ENCODE data around the gene RNF217. TPM values are rescaled to one million over a fixed set of nuclear protein-coding genes. Genes with fewer than 3 reads are reported as not detected.

Gene RNF217
- total and polyA plus RNA-seq, 2 of the 8 experiments (the other 6 are each of a cell fraction or from before 2014, with no cell fraction given) = 2.0 to 8.9 TPM

DNA sequence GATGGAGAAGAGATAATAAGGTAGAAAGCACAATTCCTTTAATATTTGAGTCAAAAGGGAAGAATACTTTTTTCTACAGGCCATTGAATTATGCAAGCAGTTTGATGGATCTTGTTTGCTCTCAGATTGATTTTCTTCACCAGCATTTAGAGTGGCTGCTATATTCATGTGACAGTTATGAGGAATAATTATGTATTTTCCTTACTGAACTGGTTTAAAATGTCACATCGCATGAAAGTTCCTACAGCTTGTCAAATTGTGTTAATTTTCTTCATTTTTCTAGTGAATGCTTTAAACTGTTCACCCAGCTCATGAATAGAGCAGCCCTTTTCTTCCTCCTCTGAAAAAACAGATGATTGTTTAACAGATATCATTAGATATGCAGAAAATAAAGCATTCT is 153.9 kb downstream of the RNF217 start:
- H3K4me3 ChIP-seq (ENCODE audit: extremely low read depth in 1 of 4, insufficient read depth in 2 of 4, low read depth in 3 of 4, low read length in 4 of 4) = no peak overlapping the region
- H3K36me3 ChIP-seq (ENCODE audit: control insufficient read depth in 2 of 4, insufficient read depth in 4 of 4, low read length in 3 of 4) = no peaks in the 10 kb centered on the region
- no peaks in the 10 kb centered on the region for H3K27me3 ChIP-seq (replicated peaks in 1 of 4; ENCODE audit: control insufficient read depth in 3 of 4, extremely low read depth in 1 of 4, insufficient read depth in 3 of 4, low read length in 3 of 4)
- DNase-seq (ENCODE audit: low read depth in 1 of 2, low spot score in 2 of 2) (no peak), FAIRE-seq (no peak)
- H2BK5ac ChIP-seq (ENCODE audit: low read depth, low read length) = no peak overlapping the region
- no peaks in the 10 kb centered on the region for H3K79me1 ChIP-seq (ENCODE audit: low read depth, low read length)
- H4K91ac ChIP-seq (replicated peaks; ENCODE audit: insufficient read length, low read length) = no peak overlapping the region
- H3K56ac ChIP-seq (replicated peaks; ENCODE audit: insufficient read length, low read depth, low read length) = peak overlapping the region; percentile 52
- no peaks in the 10 kb centered on the region for H4K20me1 ChIP-seq (replicated peaks in 1 of 2; ENCODE audit: control insufficient read depth in 1 of 2, insufficient read depth in 2 of 2, low read length in 2 of 2)
- ChIA-PET CTCF (ENCODE audit: partially characterized antibody) (interaction anchor here (0.8 to 1.2 kb wide), 5 partner anchors 12 to 246 kb away, joined by 3 to 5 read pairs (median 3); no protein-coding TSS in a partner anchor), POLR2A (ENCODE audit: partially characterized antibody) (no interaction called here)
- H3K14ac ChIP-seq (ENCODE audit: insufficient read length) = no peak overlapping the region
- H3K23ac ChIP-seq (ENCODE audit: insufficient read length) = no peak overlapping the region
- no peak overlapping the region for H2BK120ac ChIP-seq (replicated peaks; ENCODE audit: low read depth, low read length)
- no peak overlapping the region for H2AFZ ChIP-seq (ENCODE audit: low read length)
- peaks cover 0 to 5% of the 10 kb centered on the region in 2 experiments; a peak in 1 of 4 replicates for H3K9me3 ChIP-seq (ENCODE audit: insufficient read depth in 2 of 2, low read depth in 1 of 2, low read length in 1 of 2)
- H2BK15ac ChIP-seq (ENCODE audit: low read length) = no peak overlapping the region
- H3K4ac ChIP-seq (replicated peaks; ENCODE audit: insufficient read length, low read depth, low read length) = no peak overlapping the region
- peaks cover 0 to 3% (median 0%) of the 10 kb centered on the region in 4 experiments; a peak in 1 of 7 replicates for H3K4me1 ChIP-seq (replicated peaks in 1 of 4; ENCODE audit: control insufficient read depth in 3 of 4, insufficient read depth in 4 of 4, low read length in 3 of 4)
- no peak overlapping the region for H2BK12ac ChIP-seq (ENCODE audit: low read depth, low read length)
- no peaks in the 10 kb centered on the region for H3K23me2 ChIP-seq (ENCODE audit: low read depth, low read length)
- H3K4me2 ChIP-seq (ENCODE audit: insufficient read depth in 1 of 2, low read depth in 2 of 2, low read length in 2 of 2) = no peak overlapping the region
- no peak overlapping the region for H4K8ac ChIP-seq (ENCODE audit: extremely low read depth, insufficient read depth, low read length)
- H3K18ac ChIP-seq (ENCODE audit: extremely low read depth, low read length) = no peak overlapping the region
- H2BK20ac ChIP-seq (ENCODE audit: low read length) = no peak overlapping the region
- TF ChIP-seq, protein P1, sequence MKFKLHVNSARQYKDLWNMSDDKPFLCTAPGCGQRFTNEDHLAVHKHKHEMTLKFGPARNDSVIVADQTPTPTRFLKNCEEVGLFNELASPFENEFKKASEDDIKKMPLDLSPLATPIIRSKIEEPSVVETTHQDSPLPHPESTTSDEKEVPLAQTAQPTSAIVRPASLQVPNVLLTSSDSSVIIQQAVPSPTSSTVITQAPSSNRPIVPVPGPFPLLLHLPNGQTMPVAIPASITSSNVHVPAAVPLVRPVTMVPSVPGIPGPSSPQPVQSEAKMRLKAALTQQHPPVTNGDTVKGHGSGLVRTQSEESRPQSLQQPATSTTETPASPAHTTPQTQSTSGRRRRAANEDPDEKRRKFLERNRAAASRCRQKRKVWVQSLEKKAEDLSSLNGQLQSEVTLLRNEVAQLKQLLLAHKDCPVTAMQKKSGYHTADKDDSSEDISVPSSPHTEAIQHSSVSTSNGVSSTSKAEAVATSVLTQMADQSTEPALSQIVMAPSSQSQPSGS (IDR thresholded peaks at IDR 0.05; ENCODE audit: low read length) = no peak
- no peak for TF ChIP-seq TAF1 (IDR thresholded peaks at IDR 0.05; ENCODE audit: low read depth, low read length)
- no peak for TF ChIP-seq RNF2 (IDR thresholded peaks at IDR 0.05; ENCODE audit: borderline replicate concordance, low read depth, low read length, missing control alignments, poor library complexity, severe bottlenecking)
- no peak for TF ChIP-seq SIX5 (IDR thresholded peaks at IDR 0.05; ENCODE audit: low read depth, low read length)
- no peak for TF ChIP-seq NRF1 (IDR thresholded peaks at IDR 0.05; ENCODE audit: low read depth, low read length)
- TF ChIP-seq JUN (IDR thresholded peaks at IDR 0.05; ENCODE audit: low read depth, low read length) = no peak
- no peak for TF ChIP-seq KDM5A (IDR thresholded peaks at IDR 0.05; ENCODE audit: low read length)
- TF ChIP-seq, protein P2, sequence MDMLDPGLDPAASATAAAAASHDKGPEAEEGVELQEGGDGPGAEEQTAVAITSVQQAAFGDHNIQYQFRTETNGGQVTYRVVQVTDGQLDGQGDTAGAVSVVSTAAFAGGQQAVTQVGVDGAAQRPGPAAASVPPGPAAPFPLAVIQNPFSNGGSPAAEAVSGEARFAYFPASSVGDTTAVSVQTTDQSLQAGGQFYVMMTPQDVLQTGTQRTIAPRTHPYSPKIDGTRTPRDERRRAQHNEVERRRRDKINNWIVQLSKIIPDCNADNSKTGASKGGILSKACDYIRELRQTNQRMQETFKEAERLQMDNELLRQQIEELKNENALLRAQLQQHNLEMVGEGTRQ (IDR thresholded peaks at IDR 0.05; ENCODE audit: low read length) = no peak
- no peak for TF ChIP-seq EGR1 (IDR thresholded peaks at IDR 0.05; ENCODE audit: borderline replicate concordance, low read depth, low read length)
- no peaks in the 10 kb centered on the region for H3K79me2 ChIP-seq (ENCODE audit: control insufficient read depth in 1 of 2, insufficient read depth in 2 of 2, low read length in 2 of 2)
- 89% methylated on average over 1 of the region's 1 CpG; no CpG with 5 or more reads in 1 of the 2 experiments for WGBS, 2 experiments (ENCODE audit: extremely low coverage in 1 of 2, insufficient coverage in 1 of 2, insufficient read length in 1 of 2, insufficient replicate concordance in 2 of 2, low coverage in 1 of 2, low lambda C conversion rate in 2 of 2, missing lambda C conversion rate in 1 of 2)
- H3K9ac ChIP-seq (replicated peaks in 1 of 4; ENCODE audit: extremely low read depth in 1 of 4, low read depth in 3 of 4, low read length in 3 of 4) = no peak overlapping the region
- no peak overlapping the region for H2AK5ac ChIP-seq (ENCODE audit: low read depth, low read length)
- H3K27ac ChIP-seq (ENCODE audit: low read depth, low read length) = no peak overlapping the region
- no peak overlapping the region for H4K5ac ChIP-seq (ENCODE audit: insufficient read length, low read depth, low read length)

All from H1 (cell line).